Measurements from ENCODE around the gene GNB3. TPM values are rescaled to one million over a fixed set of nuclear protein-coding genes. Genes with fewer than 3 reads are reported as not detected.

The GNB3 gene
- polyA plus RNA-seq, 1 of the 3 experiments (the other 2 are of a cell fraction): 12.9 TPM

- Histone ChIP-seq H3K9me3 (no peaks in the 10 kb centered on the region), H3K27me3 (ENCODE audit: insufficient read depth) (no peaks in the 10 kb centered on the region), H3K4me1 (ENCODE audit: control insufficient read depth in 1 of 2, insufficient read depth in 2 of 2, low read depth in 1 of 2, low read length in 1 of 2) (no peaks in the 10 kb centered on the region; a peak in 1 of 4 replicates), H3F3A (replicated peaks; ENCODE audit: insufficient read depth) (no peaks in the 10 kb centered on the region), H3K27ac (ENCODE audit: low read depth in 2 of 2, low read length in 1 of 2) (no peak overlapping the region), H3K4me3 (ENCODE audit: low read depth in 2 of 2, low read length in 1 of 2) (no peak overlapping the region), H3K79me2 (ENCODE audit: insufficient read depth) (no peaks in the 10 kb centered on the region), H3K4me2 (no peak overlapping the region), H3K9ac (no peak overlapping the region), H3K36me3 (replicated peaks in 1 of 2; ENCODE audit: control insufficient read depth in 1 of 2, insufficient read depth in 2 of 2, low read length in 1 of 2) (no peaks in the 10 kb centered on the region), H3K9me2 (no peaks in the 10 kb centered on the region), H2AFZ (ENCODE audit: low read depth) (no peak overlapping the region; the same call in 1 of the 2 replicates), H4K20me1 (ENCODE audit: insufficient read depth) (no peaks in the 10 kb centered on the region)
- POLR2A ChIA-PET: interaction anchor here (0.6 kb wide), 1 partner anchor 14 kb away, joined by 3 read pairs; no protein-coding TSS in a partner anchor
- WGBS (ENCODE audit: low lambda C conversion rate): 83% methylated on average over 10 of the region's 10 CpGs
- TF ChIP-seq MAX (IDR thresholded peaks at IDR 0.05; ENCODE audit: low read depth) (no peak), RCOR1 (IDR thresholded peaks at IDR 0.05; ENCODE audit: low read length) (no peak), RXRA (IDR thresholded peaks at IDR 0.05; ENCODE audit: borderline replicate concordance, low read depth) (no peak), MXI1 (IDR thresholded peaks at IDR 0.05; ENCODE audit: low read depth, low read length) (no peak)
- TF ChIP-seq, protein P1, sequence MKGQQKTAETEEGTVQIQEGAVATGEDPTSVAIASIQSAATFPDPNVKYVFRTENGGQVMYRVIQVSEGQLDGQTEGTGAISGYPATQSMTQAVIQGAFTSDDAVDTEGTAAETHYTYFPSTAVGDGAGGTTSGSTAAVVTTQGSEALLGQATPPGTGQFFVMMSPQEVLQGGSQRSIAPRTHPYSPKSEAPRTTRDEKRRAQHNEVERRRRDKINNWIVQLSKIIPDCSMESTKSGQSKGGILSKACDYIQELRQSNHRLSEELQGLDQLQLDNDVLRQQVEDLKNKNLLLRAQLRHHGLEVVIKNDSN (IDR thresholded peaks at IDR 0.05; ENCODE audit: borderline replicate concordance, low read depth): no peak
- CTCF ChIA-PET: interaction anchor here (1.1 to 1.4 kb wide), 2 partner anchors 10 to 55 kb away, joined by 3 to 5 read pairs; partner anchors contain the start of gene MLF2
- no peak for DNase-seq
Measured at GRCh38 chr12:6809056-6809455, 31.7 kb upstream of the GNB3 start.

DNA sequence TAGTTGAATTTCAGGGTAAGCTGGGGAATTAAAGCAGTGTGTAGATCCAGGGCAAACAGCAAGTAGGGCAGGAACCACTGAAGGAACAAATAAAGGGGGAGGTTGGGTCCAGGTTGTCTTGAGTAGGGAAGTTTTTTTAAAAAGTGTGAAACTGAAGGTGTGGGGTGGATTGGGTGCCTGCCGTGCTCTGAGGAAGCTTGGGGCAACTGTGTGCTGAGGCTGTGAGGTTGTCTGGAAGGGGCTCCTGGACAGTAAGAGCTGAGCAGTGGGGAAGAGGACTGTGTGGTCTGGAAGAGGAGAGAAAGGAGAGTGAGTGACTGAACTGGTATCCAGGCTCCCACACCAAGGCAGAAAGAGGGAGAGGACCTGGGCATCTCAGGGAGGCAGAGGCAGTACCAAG, 30.0 kb upstream of the GNB3 start:
- no peak for DNase-seq
- Histone ChIP-seq H3K27me3 (ENCODE audit: insufficient read depth) (no peaks in the 10 kb centered on the region), H3K9me3 (no peaks in the 10 kb centered on the region), H3K4me1 (ENCODE audit: control insufficient read depth in 1 of 2, insufficient read depth in 2 of 2, low read depth in 1 of 2, low read length in 1 of 2) (peaks cover 0 to 1% of the 10 kb centered on the region in 2 experiments; a peak in 1 of 4 replicates), H3K27ac (ENCODE audit: low read depth in 2 of 2, low read length in 1 of 2) (no peak overlapping the region), H3K4me3 (ENCODE audit: low read depth in 2 of 2, low read length in 1 of 2) (no peak overlapping the region), H3K79me2 (ENCODE audit: insufficient read depth) (no peaks in the 10 kb centered on the region), H3K36me3 (replicated peaks in 1 of 2; ENCODE audit: control insufficient read depth in 1 of 2, insufficient read depth in 2 of 2, low read length in 1 of 2) (no peaks in the 10 kb centered on the region), H3K4me2 (no peak overlapping the region), H3K9ac (no peak overlapping the region), H4K20me1 (ENCODE audit: insufficient read depth) (no peaks in the 10 kb centered on the region), H3K9me2 (no peaks in the 10 kb centered on the region), H3F3A (replicated peaks; ENCODE audit: insufficient read depth) (no peaks in the 10 kb centered on the region), H2AFZ (ENCODE audit: low read depth) (no peak overlapping the region)
- 94% methylated on average over 1 of the region's 1 CpG for WGBS (ENCODE audit: low lambda C conversion rate)
- ChIA-PET POLR2A (interaction anchor here (0.6 kb wide), 1 partner anchor 372 kb away, joined by 3 read pairs; no protein-coding TSS in a partner anchor), CTCF (interaction anchor here (0.6 to 5.3 kb wide), 5 partner anchors 12 to 206 kb away, joined by 3 to 26 read pairs (median 5); partner anchors contain the start of gene MLF2)
- TF ChIP-seq TEAD4 (IDR thresholded peaks at IDR 0.05; ENCODE audit: borderline replicate concordance, insufficient read depth) (no peak), RXRA (IDR thresholded peaks at IDR 0.05; ENCODE audit: borderline replicate concordance, low read depth) (no peak)

GRCh38 chr12:6813363-6813762, 27.4 kb upstream of the GNB3 start:
- TF ChIP-seq TCF12 (IDR thresholded peaks at IDR 0.05) (no peak), RFX5 (IDR thresholded peaks at IDR 0.05; ENCODE audit: low read length) (no peak), FOSL2 (IDR thresholded peaks at IDR 0.05; ENCODE audit: borderline replicate concordance, low read depth) (no peak), RXRA (IDR thresholded peaks at IDR 0.05; ENCODE audit: borderline replicate concordance, low read depth) (no peak), NRF1 (IDR thresholded peaks at IDR 0.05; ENCODE audit: low read depth, low read length) (no peak), YY1 (IDR thresholded peaks at IDR 0.05; ENCODE audit: low read depth) (no peak)
- Histone ChIP-seq H3K4me3 (ENCODE audit: low read depth in 2 of 2, low read length in 1 of 2) (no peak overlapping the region), H3F3A (replicated peaks; ENCODE audit: insufficient read depth) (no peaks in the 10 kb centered on the region), H3K27ac (ENCODE audit: low read depth in 2 of 2, low read length in 1 of 2) (no peak overlapping the region), H2AFZ (ENCODE audit: low read depth) (no peak overlapping the region), H3K4me2 (no peak overlapping the region), H4K20me1 (ENCODE audit: insufficient read depth) (no peaks in the 10 kb centered on the region), H3K36me3 (replicated peaks in 1 of 2; ENCODE audit: control insufficient read depth in 1 of 2, insufficient read depth in 2 of 2, low read length in 1 of 2) (no peaks in the 10 kb centered on the region), H3K79me2 (ENCODE audit: insufficient read depth) (no peaks in the 10 kb centered on the region), H3K27me3 (ENCODE audit: insufficient read depth) (no peaks in the 10 kb centered on the region), H3K9ac (no peak overlapping the region), H3K4me1 (ENCODE audit: control insufficient read depth in 1 of 2, insufficient read depth in 2 of 2, low read depth in 1 of 2, low read length in 1 of 2) (peaks cover 0 to 27% of the 10 kb centered on the region in 2 experiments; a peak in 1 of 4 replicates), H3K9me2 (no peaks in the 10 kb centered on the region), H3K9me3 (no peaks in the 10 kb centered on the region)
- WGBS (ENCODE audit: low lambda C conversion rate): 67% methylated on average over 4 of the region's 4 CpGs
- POLR2A ChIA-PET: no interaction called here
- DNase-seq: no peak
- CTCF ChIA-PET: interaction anchor here (0.7 to 5.3 kb wide), 8 partner anchors 12 to 129 kb away, joined by 3 to 26 read pairs (median 6); partner anchors contain the start of genes MLF2 and PTMS

All from SK-N-SH (cell line).